Hypothalamus (tissue), 51 donors: ENCODE results near the gene HMG20B.
A peak's percentile ranks its signal among the peaks of the same experiment; 100 is the strongest.

Experiments
- DNase-seq, 51 donors: peaks; one replicate each; lab custom pipeline; 2025; lab: John Stamatoyannopoulos, UW

The HMG20B gene

GRCh38 chr19:3604227-3604986 is 31.7 kb downstream of the HMG20B start:
- DNase-seq: no peak

GRCh38 chr19:3604987-3605343 is 32.2 kb downstream of the HMG20B start:
- no peak for DNase-seq

- no peak for DNase-seq
Measured at GRCh38 chr19:3605361-3605760, 32.6 kb downstream of the HMG20B start.

GRCh38 chr19:3605770-3606169 is 33.0 kb downstream of the HMG20B start:
- DNase-seq: no peak

DNA sequence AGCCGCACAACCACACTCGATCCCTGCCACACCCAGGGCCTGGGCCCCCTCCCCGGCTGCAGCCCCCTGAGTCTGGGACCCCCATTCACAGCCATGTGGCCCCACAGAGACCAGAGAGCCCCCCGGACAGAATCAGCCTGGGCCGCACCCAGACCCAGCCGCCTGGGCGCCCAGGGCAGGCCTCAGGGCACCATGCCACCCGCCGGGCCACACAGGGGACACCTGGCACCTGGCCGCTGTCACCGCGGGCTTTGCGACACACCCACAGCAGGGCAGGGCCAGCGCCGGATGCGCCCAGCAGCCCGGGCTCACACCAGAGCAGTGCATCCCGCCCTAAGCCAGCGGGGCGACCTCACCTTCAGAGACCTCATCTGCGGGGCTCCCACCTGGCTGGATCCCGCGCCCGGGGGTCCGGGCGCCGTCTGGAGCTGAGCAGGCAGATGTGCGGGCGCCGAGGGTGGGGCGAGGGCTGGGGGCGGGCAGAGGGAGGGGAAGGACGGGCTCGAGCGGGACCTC is 33.5 kb downstream of the HMG20B start:
- DNase-seq: no peak

- DNase-seq: peak in 29 of 51 donors; percentile 5 to 67 (median 21)
Measured at GRCh38 chr19:3606690-3607289, 34.0 kb downstream of the HMG20B start, which contains the start of gene TBXA2R. Gene TBXA2R, minus strand, starts transcription at chr19:3606875. Its CDS starts 6,241 bp downstream, at chr19:3600634.

- DNase-seq: peak in 1 of 51 donors; percentile 1
Measured at GRCh38 chr19:3607303-3608078, 34.7 kb downstream of the HMG20B start.

DNA sequence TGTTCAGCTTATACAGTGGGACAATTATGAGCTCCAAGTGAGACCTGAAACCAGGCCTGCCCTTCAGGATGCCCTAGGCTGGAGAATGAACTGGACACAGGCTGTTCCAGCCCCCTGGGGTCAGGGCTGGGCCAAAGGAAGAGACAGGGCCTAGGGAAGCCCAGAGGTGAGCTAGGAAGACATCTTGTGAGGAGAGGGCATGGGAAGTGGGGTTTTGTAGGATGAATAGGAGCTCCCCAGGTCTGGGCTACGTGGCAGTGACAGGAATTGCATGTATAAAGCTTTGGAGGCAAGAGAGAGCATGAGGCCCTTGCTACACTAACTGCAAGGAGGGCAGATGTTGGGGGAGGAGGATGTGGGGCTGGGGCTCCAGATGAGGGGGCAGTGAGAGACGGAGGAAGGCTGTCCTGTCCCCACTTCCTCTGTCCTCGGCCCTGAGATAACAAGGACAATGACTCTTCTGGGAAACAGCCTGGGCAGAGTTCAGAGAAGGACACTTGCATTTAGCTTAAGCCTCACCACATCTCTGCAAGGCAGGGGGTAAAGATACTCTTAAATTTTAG is 35.4 kb downstream of the HMG20B start:
- no peak for DNase-seq

DNA sequence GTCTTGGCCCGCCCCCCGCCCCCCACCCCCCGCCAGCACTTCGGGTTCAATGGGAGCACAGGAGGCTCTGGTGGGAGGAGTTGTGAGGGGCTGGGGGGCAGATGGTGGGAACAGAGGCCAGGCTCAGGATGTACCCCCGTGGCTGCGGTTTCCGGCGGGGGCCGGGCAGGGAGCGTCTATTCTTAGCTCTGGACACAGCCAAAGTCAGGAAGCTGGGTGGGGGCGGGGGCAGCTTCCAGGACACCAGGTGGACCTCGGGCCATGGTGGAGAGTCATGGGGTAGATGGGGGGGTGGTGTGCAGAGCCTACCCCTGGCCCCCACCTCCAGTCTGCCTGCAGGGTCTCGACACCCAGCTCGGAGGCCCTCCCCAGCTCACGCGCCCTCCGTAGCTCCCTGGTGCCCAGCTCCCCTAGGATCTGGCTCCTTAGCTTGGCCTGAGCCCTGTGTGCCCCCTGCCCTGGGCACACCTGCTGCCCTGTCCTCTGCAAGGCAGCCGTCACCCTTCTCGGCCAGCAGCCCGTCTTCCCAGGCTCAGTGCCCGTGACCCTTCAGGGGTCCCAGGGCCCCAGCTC is 36.1 kb downstream of the HMG20B start:
- no peak for DNase-seq

DNA sequence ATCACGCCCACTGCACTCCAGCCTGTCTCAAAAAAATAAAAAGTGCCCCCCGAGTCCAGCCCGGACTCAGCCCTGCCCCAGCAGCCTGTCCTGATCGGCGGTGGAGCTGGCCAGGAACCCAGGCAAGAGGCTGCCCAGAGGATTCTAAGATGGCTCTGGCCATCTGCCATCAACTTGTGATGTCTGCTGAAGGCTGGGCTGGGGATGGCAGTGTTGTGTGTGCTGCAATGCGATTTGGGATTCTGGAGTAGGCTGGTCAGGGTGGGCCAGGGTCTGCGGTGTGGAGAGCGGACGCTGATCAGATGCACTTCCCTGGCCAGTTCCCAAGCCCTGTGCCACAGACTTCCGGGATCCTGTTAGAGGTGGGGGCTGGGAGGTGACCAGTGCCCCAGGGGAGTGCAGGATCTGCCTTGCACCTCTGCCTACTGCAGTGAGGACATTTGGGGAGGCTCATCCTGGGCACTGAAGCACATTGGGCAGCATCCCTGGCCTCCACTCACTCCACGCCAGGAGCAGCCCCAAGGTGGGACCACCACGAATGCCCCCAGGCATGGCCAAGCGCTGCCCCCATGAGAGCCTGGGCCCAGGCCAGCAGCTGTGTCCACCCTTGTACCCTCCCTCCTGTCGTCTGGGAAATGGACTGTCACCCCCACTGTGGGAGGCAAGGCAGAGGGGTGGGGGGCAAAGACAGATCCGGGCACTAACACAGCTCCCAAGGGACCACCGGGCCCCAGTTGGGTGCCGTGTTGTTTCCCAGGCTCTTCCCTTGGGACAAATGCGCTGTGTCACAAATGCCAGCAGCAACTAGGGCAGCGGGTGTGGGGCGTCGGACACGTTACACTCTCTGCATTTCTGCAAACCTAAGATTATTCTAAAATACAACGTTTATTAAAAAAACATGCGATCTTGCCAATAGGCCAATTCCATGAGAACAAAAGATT is 37.3 kb downstream of the HMG20B start:
- no peak for DNase-seq

DNA sequence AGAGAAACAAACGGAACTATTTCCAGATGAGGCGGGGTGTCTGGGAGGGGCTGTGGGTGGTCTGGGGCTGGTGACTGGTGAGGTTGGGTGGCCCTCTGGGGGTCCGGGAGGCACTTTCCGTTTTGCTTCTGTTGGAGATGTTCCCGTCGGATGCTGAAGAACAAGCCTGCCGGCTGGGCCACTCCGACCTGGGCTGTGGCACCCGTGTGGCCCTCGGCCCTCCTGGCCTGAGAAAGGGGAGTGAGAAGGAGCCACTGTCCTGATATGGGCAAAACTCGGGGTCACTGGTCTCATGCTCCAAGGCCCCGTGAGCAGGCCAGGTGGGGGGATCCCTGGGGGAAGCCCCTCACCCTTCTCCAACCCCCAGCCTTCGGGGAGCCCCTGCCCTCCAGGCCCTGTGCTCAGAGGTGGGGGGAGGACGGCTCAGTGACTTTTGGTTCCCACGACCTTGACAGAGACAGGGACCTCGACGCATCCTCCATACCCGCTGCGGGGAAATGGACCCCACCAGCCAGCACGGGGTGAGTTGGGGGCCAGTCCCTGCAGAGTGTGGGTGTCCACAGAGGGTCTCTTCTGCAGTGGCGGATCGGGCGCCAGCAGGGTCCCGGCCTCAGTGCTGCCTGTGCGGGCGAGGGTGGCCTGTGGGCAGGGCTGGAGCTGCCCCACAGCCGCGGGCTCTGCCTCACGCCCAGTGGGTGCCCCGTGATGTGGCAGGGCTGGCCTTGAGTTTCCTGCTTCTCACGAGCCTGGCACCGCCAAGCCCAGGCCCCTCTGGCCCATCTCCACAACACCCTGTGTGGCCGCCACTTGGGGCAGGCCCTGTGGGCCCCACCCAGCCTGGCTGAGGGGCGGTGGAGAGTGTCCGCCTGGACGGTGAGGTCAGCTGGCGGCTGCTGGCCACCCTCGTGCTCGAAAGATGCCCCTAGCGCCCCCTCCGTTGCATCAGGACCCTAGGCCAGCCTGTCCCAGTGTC is 38.3 kb downstream of the HMG20B start:
- no peak for DNase-seq

- no peak for DNase-seq
Measured at GRCh38 chr19:3611841-3612240, 39.1 kb downstream of the HMG20B start.

GRCh38 chr19:3612330-3612729 is 39.6 kb downstream of the HMG20B start:
- no peak for DNase-seq

DNA sequence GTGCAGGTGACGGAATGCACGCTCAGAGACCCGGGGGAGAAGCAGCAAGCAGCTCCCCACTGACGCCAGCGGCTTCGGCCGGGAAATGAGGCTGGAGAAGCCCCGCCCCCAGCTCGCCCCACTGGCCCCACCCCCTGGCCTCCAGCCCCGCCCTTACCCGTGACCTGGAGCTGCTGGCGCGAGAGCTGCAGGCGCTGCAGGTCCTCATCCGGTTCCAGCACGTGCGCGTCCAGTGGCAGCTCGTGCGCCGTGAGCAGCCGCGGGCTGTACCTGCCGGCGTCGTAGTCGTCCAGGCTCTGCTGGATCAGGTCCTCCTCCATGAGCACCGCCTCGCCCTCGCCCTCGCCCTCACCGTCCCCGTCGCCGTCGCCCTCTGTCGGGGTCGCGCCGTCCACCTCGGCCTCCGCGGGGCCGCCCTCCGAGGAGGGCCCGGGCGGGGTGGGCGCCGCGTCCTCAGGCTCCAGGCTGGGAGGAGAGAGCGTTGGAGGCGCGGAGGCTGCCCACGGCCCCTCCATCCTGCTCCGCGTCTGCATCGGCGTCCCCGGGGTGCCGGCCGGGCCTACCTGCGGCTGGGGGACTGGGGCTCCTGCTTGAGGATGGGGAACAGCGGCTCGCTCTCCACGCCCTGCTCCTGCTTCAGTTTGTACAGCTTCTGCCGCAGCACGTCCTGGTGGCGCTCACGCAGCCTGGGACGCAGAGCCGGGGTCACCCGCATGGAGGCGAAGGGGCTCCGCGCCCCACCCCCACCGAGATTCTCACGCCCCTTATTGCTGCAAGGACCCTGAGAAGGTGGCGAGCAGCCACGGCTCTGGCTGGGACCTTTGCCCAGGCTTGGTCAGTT is 40.4 kb downstream of the HMG20B start:
- no peak for DNase-seq

GRCh38 chr19:3613818-3614661 is 41.3 kb downstream of the HMG20B start:
- DNase-seq: no peak

- DNase-seq: no peak
Measured at GRCh38 chr19:3614858-3615505, 42.2 kb downstream of the HMG20B start.
